Activated CD4-positive, alpha-beta T cell treated with anti-CD3 and anti-CD28 coated beads, Interleukin-2, amount 10 ng/mL, durations not matched to agents 24 days and 14 days (primary cell): ENCODE data around the gene PAFAH2. TPM values are rescaled to one million over a fixed set of nuclear protein-coding genes. Genes with fewer than 3 reads are reported as not detected.

Experiments
- DNase-seq: peaks from one replicate; pipeline ENCODE4 v3.0.0; 2022
- H3K27ac Mint-ChIP-seq: one replicate; pipeline ENCODE4 v1.8.0; 2022; ENCODE audit warnings: mild to moderate bottlenecking, mixed read lengths
- H3K27me3 Mint-ChIP-seq: one replicate; pipeline ENCODE4 v1.8.0; 2022; ENCODE audit warnings: mixed read lengths
- H3K36me3 Mint-ChIP-seq: one replicate; pipeline ENCODE4 v1.8.0; 2022; ENCODE audit warnings: low read depth, mild to moderate bottlenecking, mixed read lengths
- H3K4me1 Mint-ChIP-seq: one replicate; pipeline ENCODE4 v1.8.0; 2021; ENCODE audit warnings: mixed read lengths
- H3K4me3 Mint-ChIP-seq: one replicate; pipeline ENCODE4 v1.8.0; 2022; ENCODE audit warnings: mild to moderate bottlenecking, moderate library complexity, mixed read lengths
- H3K9me3 Mint-ChIP-seq: one replicate; pipeline ENCODE4 v1.8.0; 2021; ENCODE audit warnings: mixed read lengths
- intact Hi-C: fragments of 100-400 bp; cut with micrococcal nuclease; formaldehyde crosslinking; loops from one replicate; pipeline ENCODE4 v1.15.1; 2023
- total RNA-seq: library from RNA; stranded (reverse); gene quantifications from 2 replicates; pipeline ENCODE4 v1.2.3, GENCODE V29; 2022

The PAFAH2 gene
- total RNA-seq, 1 donor from 2014 or later, result 6.8 TPM

GRCh38 chr1:26014179-26014578 is 16.3 kb upstream of the PAFAH2 start:
- DNase-seq, result no peak
- intact Hi-C loops, result no loop called here
- Mint-ChIP-seq H3K27ac (no peak overlapping the region), H3K4me1 (peaks cover 2% of the 10 kb centered on the region), H3K9me3 (no peaks in the 10 kb centered on the region), H3K27me3 (peaks cover 5% of the 10 kb centered on the region), H3K4me3 (no peak overlapping the region), H3K36me3 (no peaks in the 10 kb centered on the region)

GRCh38 chr1:26012864-26013263 is 15.0 kb upstream of the PAFAH2 start:
- no peaks in the 10 kb centered on the region for H3K9me3 Mint-ChIP-seq
- H3K4me1 Mint-ChIP-seq, result peaks cover 2% of the 10 kb centered on the region
- no peak overlapping the region for H3K4me3 Mint-ChIP-seq
- no peaks in the 10 kb centered on the region for H3K36me3 Mint-ChIP-seq
- intact Hi-C loops, result no loop called here
- peaks cover 5% of the 10 kb centered on the region for H3K27me3 Mint-ChIP-seq
- DNase-seq, result no peak
- no peak overlapping the region for H3K27ac Mint-ChIP-seq

- DNase-seq, result no peak
- Mint-ChIP-seq H3K4me1 (no peaks in the 10 kb centered on the region), H3K27me3 (peaks cover 12% of the 10 kb centered on the region), H3K27ac (no peak overlapping the region), H3K36me3 (no peaks in the 10 kb centered on the region), H3K9me3 (no peaks in the 10 kb centered on the region), H3K4me3 (no peak overlapping the region)
- intact Hi-C loops, result no loop called here
Measured at GRCh38 chr1:26010825-26011224, 13.0 kb upstream of the PAFAH2 start.

- intact Hi-C loops, result no loop called here
- no peak for DNase-seq
- no peaks in the 10 kb centered on the region for H3K9me3 Mint-ChIP-seq
- no peaks in the 10 kb centered on the region for H3K4me1 Mint-ChIP-seq
- H3K27me3 Mint-ChIP-seq, result peaks cover 12% of the 10 kb centered on the region
- H3K27ac Mint-ChIP-seq, result no peak overlapping the region
- H3K4me3 Mint-ChIP-seq, result no peak overlapping the region
- no peaks in the 10 kb centered on the region for H3K36me3 Mint-ChIP-seq
Measured at GRCh38 chr1:26009796-26010447, 12.1 kb upstream of the PAFAH2 start.

- no peak for DNase-seq
Measured at GRCh38 chr1:26006710-26007109, 8.8 kb upstream of the PAFAH2 start.

GRCh38 chr1:26005434-26006105 is 7.7 kb upstream of the PAFAH2 start:
- intact Hi-C loops, result no loop called here
- Mint-ChIP-seq H3K4me1 (peaks cover 5% of the 10 kb centered on the region), H3K9me3 (no peaks in the 10 kb centered on the region), H3K27ac (no peak overlapping the region), H3K27me3 (peaks cover 16% of the 10 kb centered on the region), H3K36me3 (no peaks in the 10 kb centered on the region), H3K4me3 (no peak overlapping the region)
- no peak for DNase-seq

More at GRCh38 chr1:26006710-26007109, 8.8 kb upstream of the PAFAH2 start:
- Mint-ChIP-seq H3K27me3 (peaks cover 21% of the 10 kb centered on the region), H3K27ac (no peak overlapping the region), H3K4me3 (no peak overlapping the region), H3K36me3 (no peaks in the 10 kb centered on the region), H3K9me3 (no peaks in the 10 kb centered on the region), H3K4me1 (peaks cover 5% of the 10 kb centered on the region)
- intact Hi-C loops, result no loop called here

- no peak for DNase-seq
- no peak overlapping the region for H3K27ac Mint-ChIP-seq
- no peaks in the 10 kb centered on the region for H3K9me3 Mint-ChIP-seq
- peaks cover 16% of the 10 kb centered on the region for H3K27me3 Mint-ChIP-seq
- no peak overlapping the region for H3K4me3 Mint-ChIP-seq
- H3K36me3 Mint-ChIP-seq, result no peaks in the 10 kb centered on the region
- intact Hi-C loops, result no loop called here
- H3K4me1 Mint-ChIP-seq, result peaks cover 5% of the 10 kb centered on the region
Measured at GRCh38 chr1:26003756-26004155, 5.9 kb upstream of the PAFAH2 start.

GRCh38 chr1:26003262-26003661 is 5.4 kb upstream of the PAFAH2 start:
- DNase-seq, result no peak
- Mint-ChIP-seq H3K27me3 (peaks cover 16% of the 10 kb centered on the region), H3K36me3 (no peaks in the 10 kb centered on the region), H3K9me3 (no peaks in the 10 kb centered on the region), H3K4me1 (peaks cover 10% of the 10 kb centered on the region), H3K27ac (no peak overlapping the region), H3K4me3 (no peak overlapping the region)
- intact Hi-C loops, result no loop called here

GRCh38 chr1:25999041-25999800 is 1.4 kb upstream of the PAFAH2 start:
- Mint-ChIP-seq H3K9me3 (no peaks in the 10 kb centered on the region), H3K4me3 (no peak overlapping the region), H3K36me3 (no peaks in the 10 kb centered on the region), H3K27ac (no peak overlapping the region), H3K27me3 (peaks cover 8% of the 10 kb centered on the region), H3K4me1 (peaks cover 20% of the 10 kb centered on the region)
- intact Hi-C loops, result loop anchor here (2.0 kb wide), 1 partner anchor 36 kb away; no protein-coding TSS in a partner anchor
- no peak for DNase-seq

GRCh38 chr1:25996966-25997827 is 666 bp downstream of the PAFAH2 start:
- intact Hi-C loops, result no loop called here
- Mint-ChIP-seq H3K4me1 (peaks cover 28% of the 10 kb centered on the region), H3K27me3 (peaks cover 2% of the 10 kb centered on the region), H3K9me3 (no peaks in the 10 kb centered on the region), H3K4me3 (peak overlapping the region; percentile 92), H3K27ac (peak overlapping the region; percentile 96), H3K36me3 (no peaks in the 10 kb centered on the region)
- peak; percentile 74 for DNase-seq

GRCh38 chr1:25994402-25995150 is 3.3 kb downstream of the PAFAH2 start:
- Mint-ChIP-seq H3K27me3 (peaks cover 2% of the 10 kb centered on the region), H3K27ac (no peak overlapping the region), H3K36me3 (no peaks in the 10 kb centered on the region), H3K4me1 (peaks cover 40% of the 10 kb centered on the region), H3K9me3 (no peaks in the 10 kb centered on the region), H3K4me3 (no peak overlapping the region)
- DNase-seq, result no peak
- intact Hi-C loops, result no loop called here

- H3K27ac Mint-ChIP-seq, result no peak overlapping the region
- intact Hi-C loops, result no loop called here
- DNase-seq, result no peak
- H3K9me3 Mint-ChIP-seq, result no peaks in the 10 kb centered on the region
- peaks cover 2% of the 10 kb centered on the region for H3K27me3 Mint-ChIP-seq
- peaks cover under 1% of the 10 kb centered on the region for H3K36me3 Mint-ChIP-seq
- no peak overlapping the region for H3K4me3 Mint-ChIP-seq
- H3K4me1 Mint-ChIP-seq, result peaks cover 44% of the 10 kb centered on the region
Measured at GRCh38 chr1:25993197-25993951, 4.5 kb downstream of the PAFAH2 start.
